ENCODE data around the gene SUCNR1. TPM values are rescaled to one million over a fixed set of nuclear protein-coding genes. Genes with fewer than 3 reads are reported as not detected.

Gene SUCNR1
- total and polyA plus RNA-seq, 2 of the 4 experiments (the other 2 are of a cell fraction), result not detected

DNA sequence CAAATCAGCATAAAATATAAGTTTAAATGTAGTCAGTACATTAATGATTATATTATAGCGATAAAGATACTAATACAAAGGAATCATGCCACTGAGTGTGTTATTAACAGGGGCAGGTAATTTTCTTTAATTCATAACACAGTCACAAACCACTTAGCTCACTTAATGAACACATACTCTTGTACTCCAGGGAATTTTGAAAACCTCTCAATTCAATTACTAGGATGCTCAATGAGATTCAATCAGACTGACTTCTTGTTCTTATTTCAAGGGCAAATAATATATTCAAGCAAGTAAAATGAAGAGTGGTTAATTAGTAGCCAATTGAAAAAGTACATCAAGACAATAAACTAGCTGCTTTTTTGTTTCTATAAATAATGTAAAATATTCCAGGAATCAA is 5.8 kb upstream of the SUCNR1 start:
- Histone ChIP-seq H2BK15ac (ENCODE audit: low read depth, low read length) (no peak overlapping the region), H2BK20ac (ENCODE audit: low read depth, low read length) (no peak overlapping the region), H3K18ac (ENCODE audit: low read depth, low read length) (no peak overlapping the region), H3K27me3 (ENCODE audit: control insufficient read depth, insufficient read depth, low read length) (no peaks in the 10 kb centered on the region), H3K9ac (ENCODE audit: low read depth, low read length) (no peak overlapping the region), H3K56ac (ENCODE audit: extremely low read depth, insufficient read depth, low read length) (no peak overlapping the region), H2AFZ (replicated peaks; ENCODE audit: low read length, poor library complexity) (no peak overlapping the region), H3K27ac (ENCODE audit: insufficient read depth, low read length) (no peak overlapping the region), H2BK5ac (ENCODE audit: low read depth, low read length, poor library complexity, severe bottlenecking) (no peak overlapping the region), H3K4ac (ENCODE audit: low read depth, low read length) (no peak overlapping the region), H2BK120ac (ENCODE audit: low read depth, low read length) (no peak overlapping the region), H3K23ac (ENCODE audit: low read depth, low read length) (no peak overlapping the region), H4K20me1 (ENCODE audit: insufficient read depth, low read length) (no peaks in the 10 kb centered on the region), H3K9me1 (ENCODE audit: insufficient read depth, low read length) (peaks cover 5% of the 10 kb centered on the region; the same call in 1 of the 2 replicates), H3K79me1 (ENCODE audit: low read depth in 1 of 2, low read length in 2 of 2) (no peaks in the 10 kb centered on the region), H3K4me1 (ENCODE audit: control insufficient read depth, insufficient read depth, low read length) (peaks cover 9% of the 10 kb centered on the region), H4K8ac (ENCODE audit: low read depth in 2 of 2, low read length in 2 of 2) (no peak overlapping the region), H3K14ac (replicated peaks; ENCODE audit: low read depth, low read length) (no peak overlapping the region), H2AK9ac (replicated peaks; ENCODE audit: low read depth, low read length, poor library complexity) (no peak overlapping the region), H3K4me3 (ENCODE audit: insufficient read depth, low read depth, low read length) (no peak overlapping the region), H3K4me2 (ENCODE audit: low read depth, low read length) (no peak overlapping the region), H4K5ac (ENCODE audit: low read depth, low read length) (no peak overlapping the region), H4K91ac (ENCODE audit: insufficient read depth, low read depth, low read length) (no peak overlapping the region), H3K36me3 (ENCODE audit: control insufficient read depth, insufficient read depth, low read length) (no peaks in the 10 kb centered on the region), H2AK5ac (ENCODE audit: low read depth, low read length) (no peak overlapping the region), H3K9me3 (ENCODE audit: control insufficient read depth, insufficient read depth, low read length) (no peaks in the 10 kb centered on the region)
- TF ChIP-seq BHLHE40 (IDR thresholded peaks at IDR 0.05; ENCODE audit: low read depth, low read length) (no peak), RFX5 (IDR thresholded peaks at IDR 0.05; ENCODE audit: low read depth, low read length) (no peak), MAFK (IDR thresholded peaks at IDR 0.05; ENCODE audit: low read depth, low read length) (no peak), SMC3 (IDR thresholded peaks at IDR 0.05; ENCODE audit: low read depth, low read length) (no peak), NFE2L2 (IDR thresholded peaks at IDR 0.05; ENCODE audit: low read depth, low read length) (no peak), FOS (IDR thresholded peaks at IDR 0.05; ENCODE audit: low read depth, low read length) (no peak), MAZ (IDR thresholded peaks at IDR 0.05; ENCODE audit: borderline replicate concordance, low read depth, low read length) (no peak), RCOR1 (IDR thresholded peaks at IDR 0.05; ENCODE audit: insufficient replicate concordance, low read length) (no peak), POLR2A (IDR thresholded peaks at IDR 0.05; ENCODE audit: low read depth, low read length) (no peak), RAD21 (IDR thresholded peaks at IDR 0.05; ENCODE audit: low read length) (no peak), MXI1 (IDR thresholded peaks at IDR 0.05; ENCODE audit: borderline replicate concordance, low read depth, low read length) (no peak)
- TF ChIP-seq, protein P1, sequence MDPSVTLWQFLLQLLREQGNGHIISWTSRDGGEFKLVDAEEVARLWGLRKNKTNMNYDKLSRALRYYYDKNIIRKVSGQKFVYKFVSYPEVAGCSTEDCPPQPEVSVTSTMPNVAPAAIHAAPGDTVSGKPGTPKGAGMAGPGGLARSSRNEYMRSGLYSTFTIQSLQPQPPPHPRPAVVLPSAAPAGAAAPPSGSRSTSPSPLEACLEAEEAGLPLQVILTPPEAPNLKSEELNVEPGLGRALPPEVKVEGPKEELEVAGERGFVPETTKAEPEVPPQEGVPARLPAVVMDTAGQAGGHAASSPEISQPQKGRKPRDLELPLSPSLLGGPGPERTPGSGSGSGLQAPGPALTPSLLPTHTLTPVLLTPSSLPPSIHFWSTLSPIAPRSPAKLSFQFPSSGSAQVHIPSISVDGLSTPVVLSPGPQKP (IDR thresholded peaks at IDR 0.05; ENCODE audit: borderline replicate concordance, low read depth, low read length), result no peak
- no peak for DNase-seq
- intact Hi-C loops (cut with micrococcal nuclease), result loop anchor here (5.0 kb wide), 1 partner anchor 35 kb away; no protein-coding TSS in a partner anchor
- no TSS peak for BruUV-seq (replicated peaks)
- no CpG with 5 or more reads among the region's 1 CpG for WGBS, 2 experiments (ENCODE audit: extremely low coverage in 2 of 2, insufficient read length in 1 of 2)
- CTCF ChIA-PET, result no interaction called here
- dilution Hi-C loops (cut with HindIII; ENCODE audit: low sequenced_read_pairs, unreplicated experiment), result no loop called here
- ATAC-seq (ENCODE audit: low read depth), result no peak
- in situ Hi-C loops (cut with MboI; ENCODE audit: low sequenced_read_pairs), result no loop called here
- POLR2A ChIA-PET (ENCODE audit: unreplicated experiment), result no interaction called here

Data from IMR-90 (cell line).